ENCODE measurements around the gene TBC1D10A. TPM values are rescaled to one million over a fixed set of nuclear protein-coding genes. Genes with fewer than 3 reads are reported as not detected.

Gene TBC1D10A
- total RNA-seq, 1 donor from 2014 or later: 12.6 TPM

GRCh38 chr22:30254314-30254713, 72.4 kb downstream of the TBC1D10A start:
- Mint-ChIP-seq H3K9me3 (ENCODE audit: unreplicated experiment) (no peaks in the 10 kb centered on the region), H3K27ac (ENCODE audit: unreplicated experiment) (no peak overlapping the region), H3K4me3 (ENCODE audit: unreplicated experiment) (no peak overlapping the region), H3K4me1 (ENCODE audit: unreplicated experiment) (peaks cover 47% of the 10 kb centered on the region), H3K27me3 (ENCODE audit: unreplicated experiment) (no peaks in the 10 kb centered on the region), H3K36me3 (ENCODE audit: unreplicated experiment) (no peaks in the 10 kb centered on the region)
- TF ChIP-seq CTCF (IDR thresholded peaks at IDR 0.05): no peak
- DNase-seq (ENCODE audit: extremely low spot score, unreplicated experiment): no peak

GRCh38 chr22:30253205-30253852, 73.4 kb downstream of the TBC1D10A start:
- Mint-ChIP-seq H3K4me1 (ENCODE audit: unreplicated experiment) (peaks cover 55% of the 10 kb centered on the region), H3K4me3 (ENCODE audit: unreplicated experiment) (no peak overlapping the region), H3K27me3 (ENCODE audit: unreplicated experiment) (no peaks in the 10 kb centered on the region), H3K27ac (ENCODE audit: unreplicated experiment) (peak overlapping the region; percentile 84), H3K9me3 (ENCODE audit: unreplicated experiment) (no peaks in the 10 kb centered on the region), H3K36me3 (ENCODE audit: unreplicated experiment) (no peaks in the 10 kb centered on the region)
- TF ChIP-seq CTCF (IDR thresholded peaks at IDR 0.05): no peak
- DNase-seq (ENCODE audit: extremely low spot score, unreplicated experiment): no peak

DNA sequence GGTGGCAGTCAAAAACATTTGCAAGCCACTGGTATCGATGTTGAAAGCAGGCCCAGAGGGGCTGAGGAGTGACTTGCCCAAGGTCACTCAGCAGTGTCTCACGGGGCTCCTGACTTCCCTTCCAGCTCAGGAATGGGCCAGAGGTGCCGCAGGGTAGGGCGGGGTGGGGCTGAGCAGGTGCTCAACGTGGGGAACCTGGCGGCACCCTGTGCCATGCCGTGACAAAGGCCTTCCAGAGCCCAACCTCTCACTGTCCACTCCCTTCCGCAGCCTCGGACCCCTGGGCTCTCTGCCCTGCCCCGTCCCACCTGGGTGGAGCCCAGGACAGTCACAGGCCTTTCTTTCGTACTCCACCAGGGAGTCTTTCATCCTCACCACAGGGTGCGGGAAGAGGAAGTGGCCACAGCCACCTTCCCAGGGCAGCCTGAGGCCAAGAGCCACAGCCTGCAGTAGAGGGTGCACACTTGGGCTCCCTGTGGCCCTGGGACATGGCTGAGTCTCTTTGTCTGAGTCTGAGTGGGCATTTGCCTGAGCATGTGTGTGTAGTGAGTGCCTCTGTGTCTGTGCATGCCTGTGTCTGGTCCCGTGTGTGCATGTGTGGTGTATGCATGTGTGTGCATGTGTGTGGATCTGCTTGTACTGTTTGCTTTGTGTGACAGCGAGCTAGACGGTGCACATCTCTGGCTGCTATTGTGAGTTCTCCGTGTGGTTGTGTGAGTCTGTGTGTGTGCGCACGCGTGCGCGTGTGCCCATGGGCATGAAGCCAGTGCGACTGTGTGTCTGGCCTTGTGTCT, 74.1 kb downstream of the TBC1D10A start:
- Mint-ChIP-seq H3K36me3 (ENCODE audit: unreplicated experiment) (no peaks in the 10 kb centered on the region), H3K27ac (ENCODE audit: unreplicated experiment) (peak overlapping the region; percentile 84), H3K4me1 (ENCODE audit: unreplicated experiment) (peaks cover 61% of the 10 kb centered on the region), H3K9me3 (ENCODE audit: unreplicated experiment) (no peaks in the 10 kb centered on the region), H3K27me3 (ENCODE audit: unreplicated experiment) (no peaks in the 10 kb centered on the region), H3K4me3 (ENCODE audit: unreplicated experiment) (no peak overlapping the region)
- no peak for DNase-seq (ENCODE audit: extremely low spot score, unreplicated experiment)
- no peak for TF ChIP-seq CTCF (IDR thresholded peaks at IDR 0.05)

DNA sequence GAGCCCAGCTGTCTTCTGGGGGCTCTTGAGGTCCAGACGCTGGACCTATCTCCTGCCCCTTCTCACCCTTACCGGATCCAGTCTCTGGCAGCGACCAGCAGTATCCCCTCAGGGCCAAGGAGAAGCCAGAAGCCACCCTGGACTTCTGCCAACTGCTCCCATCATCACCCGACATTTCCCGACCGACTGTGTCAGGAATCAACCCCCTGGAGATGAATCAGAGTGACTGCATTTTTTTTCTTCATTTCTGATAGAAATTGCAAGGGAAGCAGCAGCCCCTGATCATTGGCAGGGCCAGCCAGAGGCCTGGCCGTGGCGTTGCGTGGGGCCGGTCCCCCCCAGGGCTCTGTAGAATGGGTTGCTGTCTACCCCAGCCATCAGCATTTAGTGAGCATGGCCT, 75.0 kb downstream of the TBC1D10A start:
- no peak for DNase-seq (ENCODE audit: extremely low spot score, unreplicated experiment)
- no peaks in the 10 kb centered on the region for H3K9me3 Mint-ChIP-seq (ENCODE audit: unreplicated experiment)
- H3K27me3 Mint-ChIP-seq (ENCODE audit: unreplicated experiment): no peaks in the 10 kb centered on the region
- no peak for TF ChIP-seq CTCF (IDR thresholded peaks at IDR 0.05)
- peaks cover 68% of the 10 kb centered on the region for H3K4me1 Mint-ChIP-seq (ENCODE audit: unreplicated experiment)
- H3K27ac Mint-ChIP-seq (ENCODE audit: unreplicated experiment): peak overlapping the region; percentile 79
- H3K36me3 Mint-ChIP-seq (ENCODE audit: unreplicated experiment): no peaks in the 10 kb centered on the region
- no peak overlapping the region for H3K4me3 Mint-ChIP-seq (ENCODE audit: unreplicated experiment)

DNA sequence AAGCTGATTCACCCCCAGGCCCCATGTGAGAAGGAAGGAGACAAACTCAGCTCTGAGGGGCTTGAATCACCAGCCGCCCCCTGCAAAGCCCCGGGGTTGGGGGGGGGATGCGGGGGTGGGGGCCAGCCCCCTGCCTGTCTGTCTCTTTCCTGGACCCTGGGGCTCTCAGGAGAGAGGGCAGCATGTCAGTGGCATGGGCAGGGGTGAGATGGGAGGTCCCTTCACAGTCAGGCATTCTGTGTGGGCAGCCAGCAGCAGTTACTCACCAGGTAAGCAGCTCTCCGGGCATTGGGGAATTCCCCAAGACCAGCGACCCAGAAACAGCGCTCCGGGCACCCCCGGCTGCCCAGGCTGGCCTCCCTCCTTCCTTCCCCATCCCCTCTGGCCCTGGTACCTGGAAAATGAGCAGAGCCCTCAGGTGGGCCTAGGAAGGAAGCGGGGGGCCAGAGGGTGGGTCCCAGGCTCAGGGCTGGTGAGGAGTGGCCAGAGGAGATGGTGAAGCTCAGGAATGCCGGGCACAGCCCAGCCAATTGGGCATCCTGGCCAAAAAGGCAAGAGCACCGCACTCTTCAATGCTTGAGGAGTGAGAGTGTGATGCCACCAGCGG, 76.0 kb downstream of the TBC1D10A start:
- Mint-ChIP-seq H3K36me3 (ENCODE audit: unreplicated experiment) (no peaks in the 10 kb centered on the region), H3K4me3 (ENCODE audit: unreplicated experiment) (no peak overlapping the region), H3K27me3 (ENCODE audit: unreplicated experiment) (no peaks in the 10 kb centered on the region), H3K4me1 (ENCODE audit: unreplicated experiment) (peaks cover 71% of the 10 kb centered on the region), H3K27ac (ENCODE audit: unreplicated experiment) (peak overlapping the region; percentile 79), H3K9me3 (ENCODE audit: unreplicated experiment) (no peaks in the 10 kb centered on the region)
- no peak for TF ChIP-seq CTCF (IDR thresholded peaks at IDR 0.05)
- DNase-seq (ENCODE audit: extremely low spot score, unreplicated experiment): no peak

All from osteocyte (in vitro differentiated cells).